ENCODE measurements around the gene CIAO2A. TPM values are rescaled to one million over a fixed set of nuclear protein-coding genes. Genes with fewer than 3 reads are reported as not detected.
"Not testable (repeated sequence)": the region's sequence is repeated elsewhere in the genome, so short reads cannot be mapped to it uniquely, and the experiment has no call there.

Gene CIAO2A
- polyA plus RNA-seq, 1 donor (not counting 4 experiments of a cell fraction or from before 2014, with no cell fraction given), result 111 TPM

- Histone ChIP-seq H3K27ac (ENCODE audit: control insufficient read depth, insufficient read depth, low read length) (no peak overlapping the region), H4K20me1 (ENCODE audit: control insufficient read depth, extremely low read depth, insufficient read depth, low read length) (no peaks in the 10 kb centered on the region), H3K9me1 (ENCODE audit: control insufficient read depth, extremely low read depth, insufficient read depth, low read length) (no peaks in the 10 kb centered on the region), H3K4me3 (ENCODE audit: control insufficient read depth in 2 of 3, extremely low read depth in 1 of 3, insufficient read depth in 2 of 3, low read depth in 1 of 3, low read length in 3 of 3) (no peak overlapping the region), H3K27me3 (ENCODE audit: control insufficient read depth, extremely low read depth, insufficient read depth, low read length) (no peaks in the 10 kb centered on the region), H3K4me1 (ENCODE audit: control insufficient read depth, extremely low read depth, insufficient read depth, low read length) (no peaks in the 10 kb centered on the region), H3K79me2 (ENCODE audit: control insufficient read depth, insufficient read depth, low read length) (peaks cover 14% of the 10 kb centered on the region), H3K9me3 (ENCODE audit: control insufficient read depth, low read depth, low read length) (no peaks in the 10 kb centered on the region), H3K4me2 (ENCODE audit: control insufficient read depth, extremely low read depth, insufficient read depth, low read depth, low read length) (no peak overlapping the region), H3K36me3 (ENCODE audit: control insufficient read depth in 2 of 2, extremely low read depth in 1 of 2, insufficient read depth in 2 of 2, low read length in 2 of 2) (peaks cover 3 to 11% of the 10 kb centered on the region in 2 experiments), H2AFZ (ENCODE audit: control insufficient read depth, low read length) (no peak overlapping the region), H3K9ac (ENCODE audit: control insufficient read depth, extremely low read depth, insufficient read depth, low read length) (no peak overlapping the region)
- DNase-seq (ENCODE audit: low read depth, low spot score) (no peak), FAIRE-seq (no peak)
- TF ChIP-seq EZH2 (IDR thresholded peaks at IDR 0.05; ENCODE audit: low read length), result no peak
- TF ChIP-seq, protein P1, sequence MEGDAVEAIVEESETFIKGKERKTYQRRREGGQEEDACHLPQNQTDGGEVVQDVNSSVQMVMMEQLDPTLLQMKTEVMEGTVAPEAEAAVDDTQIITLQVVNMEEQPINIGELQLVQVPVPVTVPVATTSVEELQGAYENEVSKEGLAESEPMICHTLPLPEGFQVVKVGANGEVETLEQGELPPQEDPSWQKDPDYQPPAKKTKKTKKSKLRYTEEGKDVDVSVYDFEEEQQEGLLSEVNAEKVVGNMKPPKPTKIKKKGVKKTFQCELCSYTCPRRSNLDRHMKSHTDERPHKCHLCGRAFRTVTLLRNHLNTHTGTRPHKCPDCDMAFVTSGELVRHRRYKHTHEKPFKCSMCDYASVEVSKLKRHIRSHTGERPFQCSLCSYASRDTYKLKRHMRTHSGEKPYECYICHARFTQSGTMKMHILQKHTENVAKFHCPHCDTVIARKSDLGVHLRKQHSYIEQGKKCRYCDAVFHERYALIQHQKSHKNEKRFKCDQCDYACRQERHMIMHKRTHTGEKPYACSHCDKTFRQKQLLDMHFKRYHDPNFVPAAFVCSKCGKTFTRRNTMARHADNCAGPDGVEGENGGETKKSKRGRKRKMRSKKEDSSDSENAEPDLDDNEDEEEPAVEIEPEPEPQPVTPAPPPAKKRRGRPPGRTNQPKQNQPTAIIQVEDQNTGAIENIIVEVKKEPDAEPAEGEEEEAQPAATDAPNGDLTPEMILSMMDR (optimal IDR thresholded peaks at IDR 0.05 in 1 of 3, IDR thresholded peaks at IDR 0.05 in 1 of 3, conservative IDR thresholded peaks at IDR 0.05 in 1 of 3; ENCODE audit: extremely low read depth in 1 of 3, insufficient read depth in 2 of 3, low read length in 3 of 3), result no peak
- dilution Hi-C loops (cut with MboI; ENCODE audit: extremely low pct_ligation_motif_present, low sequenced_read_pairs), result no loop called here
Observed at GRCh38 chr15:64082757-64083156, 10.9 kb downstream of the CIAO2A start.

- FAIRE-seq; H3K4me2 ChIP-seq (ENCODE audit: control insufficient read depth, extremely low read depth, insufficient read depth, low read depth, low read length); H4K20me1 ChIP-seq (ENCODE audit: control insufficient read depth, extremely low read depth, insufficient read depth, low read length); H3K4me3 ChIP-seq (ENCODE audit: control insufficient read depth in 2 of 3, extremely low read depth in 1 of 3, insufficient read depth in 2 of 3, low read depth in 1 of 3, low read length in 3 of 3); H3K9me1 ChIP-seq (ENCODE audit: control insufficient read depth, extremely low read depth, insufficient read depth, low read length); H3K79me2 ChIP-seq (ENCODE audit: control insufficient read depth, insufficient read depth, low read length); H3K4me1 ChIP-seq (ENCODE audit: control insufficient read depth, extremely low read depth, insufficient read depth, low read length); H3K9me3 ChIP-seq (ENCODE audit: control insufficient read depth, low read depth, low read length); dilution Hi-C loops (cut with MboI; ENCODE audit: extremely low pct_ligation_motif_present, low sequenced_read_pairs); H3K9ac ChIP-seq (ENCODE audit: control insufficient read depth, extremely low read depth, insufficient read depth, low read length); H3K27me3 ChIP-seq (ENCODE audit: control insufficient read depth, extremely low read depth, insufficient read depth, low read length); H2AFZ ChIP-seq (ENCODE audit: control insufficient read depth, low read length); H3K27ac ChIP-seq (ENCODE audit: control insufficient read depth, insufficient read depth, low read length); DNase-seq (ENCODE audit: low read depth, low spot score): not testable (repeated sequence)
- peaks cover 3 to 17% of the 10 kb centered on the region in 2 experiments for H3K36me3 ChIP-seq (ENCODE audit: control insufficient read depth in 2 of 2, extremely low read depth in 1 of 2, insufficient read depth in 2 of 2, low read length in 2 of 2)
Observed at GRCh38 chr15:64073496-64073895, 20.1 kb downstream of the CIAO2A start.

GRCh38 chr15:64072812-64073211 is 20.8 kb downstream of the CIAO2A start:
- no peak overlapping the region for H3K27ac ChIP-seq (ENCODE audit: control insufficient read depth, insufficient read depth, low read length)
- no peak for TF ChIP-seq EZH2 (IDR thresholded peaks at IDR 0.05; ENCODE audit: low read length)
- TF ChIP-seq, protein P1 (optimal IDR thresholded peaks at IDR 0.05 in 1 of 3, IDR thresholded peaks at IDR 0.05 in 1 of 3, conservative IDR thresholded peaks at IDR 0.05 in 1 of 3; ENCODE audit: extremely low read depth in 1 of 3, insufficient read depth in 2 of 3, low read length in 3 of 3), result no peak
- H3K9ac ChIP-seq (ENCODE audit: control insufficient read depth, extremely low read depth, insufficient read depth, low read length), result no peak overlapping the region
- H3K9me3 ChIP-seq (ENCODE audit: control insufficient read depth, low read depth, low read length), result no peaks in the 10 kb centered on the region
- FAIRE-seq (no peak), DNase-seq (ENCODE audit: low read depth, low spot score) (no peak)
- H3K9me1 ChIP-seq (ENCODE audit: control insufficient read depth, extremely low read depth, insufficient read depth, low read length), result no peaks in the 10 kb centered on the region
- peaks cover 3 to 17% of the 10 kb centered on the region in 2 experiments for H3K36me3 ChIP-seq (ENCODE audit: control insufficient read depth in 2 of 2, extremely low read depth in 1 of 2, insufficient read depth in 2 of 2, low read length in 2 of 2)
- H3K79me2 ChIP-seq (ENCODE audit: control insufficient read depth, insufficient read depth, low read length), result peaks cover 3% of the 10 kb centered on the region
- dilution Hi-C loops (cut with MboI; ENCODE audit: extremely low pct_ligation_motif_present, low sequenced_read_pairs), result no loop called here
- H4K20me1 ChIP-seq (ENCODE audit: control insufficient read depth, extremely low read depth, insufficient read depth, low read length), result no peaks in the 10 kb centered on the region
- H3K4me3 ChIP-seq (ENCODE audit: control insufficient read depth in 2 of 3, extremely low read depth in 1 of 3, insufficient read depth in 2 of 3, low read depth in 1 of 3, low read length in 3 of 3), result no peak overlapping the region
- H2AFZ ChIP-seq (ENCODE audit: control insufficient read depth, low read length), result no peak overlapping the region
- no peaks in the 10 kb centered on the region for H3K27me3 ChIP-seq (ENCODE audit: control insufficient read depth, extremely low read depth, insufficient read depth, low read length)
- H3K4me1 ChIP-seq (ENCODE audit: control insufficient read depth, extremely low read depth, insufficient read depth, low read length), result peaks cover 3% of the 10 kb centered on the region
- no peak overlapping the region for H3K4me2 ChIP-seq (ENCODE audit: control insufficient read depth, extremely low read depth, insufficient read depth, low read depth, low read length)

All from keratinocyte (primary cell).